T1000 (cell line): ENCODE data around the gene B4GALNT1.

Experiments
- DNase-seq: peaks from one replicate; lab custom pipeline; 2025; ENCODE audit warnings: mixed read lengths; lab: John Stamatoyannopoulos, UW

B4GALNT1 gene

GRCh38 chr12:57585156-57585555 lies 47.8 kb downstream of the B4GALNT1 start:
- no peak for DNase-seq

GRCh38 chr12:57584690-57585089 lies 48.3 kb downstream of the B4GALNT1 start:
- DNase-seq: no peak

GRCh38 chr12:57584050-57584449 lies 49.0 kb downstream of the B4GALNT1 start:
- no peak for DNase-seq

- peak; percentile 100 for DNase-seq
Observed at GRCh38 chr12:57583008-57583831, 49.8 kb downstream of the B4GALNT1 start.

- DNase-seq: no peak
Observed at GRCh38 chr12:57582440-57582839, 50.6 kb downstream of the B4GALNT1 start.

GRCh38 chr12:57581802-57582201 lies 51.2 kb downstream of the B4GALNT1 start:
- DNase-seq: no peak

- no peak for DNase-seq
Observed at GRCh38 chr12:57580466-57580795, 52.6 kb downstream of the B4GALNT1 start.

- no peak for DNase-seq
Observed at GRCh38 chr12:57579677-57580465, 53.1 kb downstream of the B4GALNT1 start.

GRCh38 chr12:57579011-57579410 lies 54.0 kb downstream of the B4GALNT1 start:
- DNase-seq: no peak

GRCh38 chr12:57577981-57578758 lies 54.8 kb downstream of the B4GALNT1 start:
- DNase-seq: no peak

- no peak for DNase-seq
Observed at GRCh38 chr12:57576613-57577160, 56.3 kb downstream of the B4GALNT1 start.
